HUES48 (cell line): Measurements from ENCODE around the gene AHCYL2.
A peak's percentile ranks its signal among the peaks of the same experiment; 100 is the strongest.
"Not testable (repeated sequence)": the region's sequence is repeated elsewhere in the genome, so short reads cannot be mapped to it uniquely, and the experiment has no call there.

ENCODE experiments used
- H3K27ac ChIP-seq: one replicate; pipeline ENCODE4 v1.7.0; 2013; ENCODE audit warnings: low read depth, low read length, inconsistent platforms
- H3K27me3 ChIP-seq: 2 replicates; pipeline ENCODE4 v1.6.1; 2013; ENCODE audit warnings: mild to moderate bottlenecking, low read length; ENCODE audit not compliant: control insufficient read depth, insufficient read depth
- H3K36me3 ChIP-seq: 2 replicates; pipeline ENCODE4 v1.6.1; 2013; ENCODE audit warnings: low read length; ENCODE audit not compliant: control insufficient read depth, insufficient read depth
- H3K4me1 ChIP-seq: 2 replicates; pipeline ENCODE4 v1.6.1; 2013; ENCODE audit warnings: mild to moderate bottlenecking, low read length; ENCODE audit not compliant: control insufficient read depth, insufficient read depth
- H3K4me3 ChIP-seq: 2 replicates; pipeline ENCODE4 v1.5.1; 2013; ENCODE audit warnings: mild to moderate bottlenecking, low read depth, low read length
- H3K9ac ChIP-seq: 2 replicates; pipeline ENCODE4 v1.6.1; 2013; ENCODE audit warnings: mild to moderate bottlenecking, low read depth, low read length, moderate library complexity
- H3K9me3 ChIP-seq: 2 replicates; pipeline ENCODE4 v1.6.1; 2013; ENCODE audit warnings: low read length; ENCODE audit not compliant: control insufficient read depth, insufficient read depth

AHCYL2 gene

DNA sequence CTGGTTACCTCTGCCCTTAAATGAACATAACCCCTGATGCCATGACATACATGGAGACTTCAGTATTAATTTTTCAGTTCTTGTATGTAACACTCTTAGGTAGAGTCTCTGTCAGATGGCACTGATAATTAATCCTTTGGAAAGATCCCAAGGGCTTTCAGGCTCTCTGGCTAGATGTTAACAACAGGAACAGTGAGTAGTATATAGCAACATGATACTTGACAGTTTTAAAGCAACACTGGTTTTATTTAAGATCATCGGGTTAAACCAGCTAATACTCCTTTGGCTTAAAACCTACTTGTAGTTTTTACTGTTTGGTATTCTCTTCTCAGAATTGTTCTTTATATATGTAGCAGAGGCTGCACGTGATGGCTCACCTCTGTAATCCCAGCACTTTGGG is 27.3 kb downstream of the AHCYL2 start:
- no peaks in the 10 kb centered on the region for H3K27me3 ChIP-seq
- no peak overlapping the region for H3K4me3 ChIP-seq
- no peak overlapping the region for H3K27ac ChIP-seq
- H3K36me3 ChIP-seq, result no peaks in the 10 kb centered on the region
- no peaks in the 10 kb centered on the region for H3K9me3 ChIP-seq
- peaks cover 12% of the 10 kb centered on the region for H3K4me1 ChIP-seq
- no peak overlapping the region for H3K9ac ChIP-seq

DNA sequence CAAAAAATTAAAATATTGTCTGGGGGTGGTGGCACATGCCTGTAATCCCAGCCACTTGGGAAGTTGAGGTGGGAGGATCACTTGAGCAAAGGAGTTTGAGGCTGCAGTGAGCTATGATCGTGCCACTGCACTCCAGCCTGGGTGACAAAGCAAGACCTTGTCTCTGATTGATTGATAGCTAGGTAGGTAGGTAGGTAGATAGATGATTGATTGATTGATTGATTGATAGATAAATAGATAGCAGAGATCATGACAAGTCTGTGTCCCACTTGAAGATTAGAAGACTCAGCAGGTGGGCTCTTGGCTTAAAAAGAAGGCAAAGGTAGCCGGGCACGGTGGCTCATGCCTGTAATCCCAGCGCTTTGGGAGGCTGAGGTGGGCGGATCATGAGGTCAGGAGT is 27.8 kb downstream of the AHCYL2 start:
- not testable (repeated sequence) for H3K36me3 ChIP-seq, H3K4me3 ChIP-seq, H3K9me3 ChIP-seq, H3K27me3 ChIP-seq, H3K9ac ChIP-seq, H3K27ac ChIP-seq
- H3K4me1 ChIP-seq, result peaks cover 17% of the 10 kb centered on the region

DNA sequence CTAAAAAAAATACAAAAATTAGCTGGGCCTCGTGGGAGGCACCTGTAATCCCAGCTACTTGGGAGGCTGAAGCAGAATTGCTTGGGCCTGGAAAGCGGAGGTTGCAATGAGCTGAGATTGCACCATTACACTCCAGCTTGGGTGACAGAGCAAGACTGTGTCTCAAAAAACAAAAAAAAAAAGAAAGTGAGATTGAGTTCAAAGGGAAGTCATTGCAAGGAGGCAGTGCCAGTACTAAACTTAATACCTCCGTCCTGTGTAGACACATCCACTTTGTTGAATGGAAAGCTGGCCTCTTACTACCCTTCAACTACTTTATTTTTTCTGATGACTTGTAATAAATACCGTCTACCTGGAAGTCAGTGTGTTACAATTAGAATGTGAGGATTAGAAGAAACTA is 31.0 kb downstream of the AHCYL2 start:
- H3K36me3 ChIP-seq, result no peaks in the 10 kb centered on the region
- H3K9ac ChIP-seq, result no peak overlapping the region
- H3K27me3 ChIP-seq, result no peaks in the 10 kb centered on the region
- H3K4me3 ChIP-seq, result no peak overlapping the region
- no peak overlapping the region for H3K27ac ChIP-seq
- H3K9me3 ChIP-seq, result no peaks in the 10 kb centered on the region
- peaks cover 40% of the 10 kb centered on the region for H3K4me1 ChIP-seq

DNA sequence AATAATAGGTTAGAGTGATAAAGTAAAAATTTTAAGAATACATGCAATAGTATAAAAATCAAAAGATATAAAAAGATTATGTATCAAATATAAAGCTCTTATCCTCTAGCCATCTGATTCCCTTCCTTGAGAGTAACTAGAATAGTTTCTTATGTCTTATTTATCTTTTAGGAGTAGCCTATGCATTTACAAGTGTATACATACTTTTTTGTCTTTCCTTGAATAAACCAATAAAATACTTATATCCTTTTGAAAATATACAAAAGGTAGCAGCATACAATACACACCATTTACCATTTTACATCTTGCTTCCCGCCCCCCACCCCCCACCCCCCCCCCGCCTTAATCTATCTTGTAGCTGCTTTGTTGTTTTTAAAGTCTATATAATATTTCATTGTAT is 31.4 kb downstream of the AHCYL2 start:
- H3K27ac ChIP-seq, result no peak overlapping the region
- no peaks in the 10 kb centered on the region for H3K9me3 ChIP-seq
- no peaks in the 10 kb centered on the region for H3K36me3 ChIP-seq
- no peak overlapping the region for H3K9ac ChIP-seq
- no peak overlapping the region for H3K4me3 ChIP-seq
- peaks cover 41% of the 10 kb centered on the region for H3K4me1 ChIP-seq
- H3K27me3 ChIP-seq, result no peaks in the 10 kb centered on the region

GRCh38 chr7:129257168-129257567 is 32.3 kb downstream of the AHCYL2 start:
- Histone ChIP-seq H3K4me1 (peaks cover 50% of the 10 kb centered on the region), H3K9me3 (no peaks in the 10 kb centered on the region), H3K27ac (peak overlapping the region; percentile 97), H3K4me3 (no peak overlapping the region), H3K27me3 (no peaks in the 10 kb centered on the region), H3K9ac (no peak overlapping the region), H3K36me3 (no peaks in the 10 kb centered on the region)

DNA sequence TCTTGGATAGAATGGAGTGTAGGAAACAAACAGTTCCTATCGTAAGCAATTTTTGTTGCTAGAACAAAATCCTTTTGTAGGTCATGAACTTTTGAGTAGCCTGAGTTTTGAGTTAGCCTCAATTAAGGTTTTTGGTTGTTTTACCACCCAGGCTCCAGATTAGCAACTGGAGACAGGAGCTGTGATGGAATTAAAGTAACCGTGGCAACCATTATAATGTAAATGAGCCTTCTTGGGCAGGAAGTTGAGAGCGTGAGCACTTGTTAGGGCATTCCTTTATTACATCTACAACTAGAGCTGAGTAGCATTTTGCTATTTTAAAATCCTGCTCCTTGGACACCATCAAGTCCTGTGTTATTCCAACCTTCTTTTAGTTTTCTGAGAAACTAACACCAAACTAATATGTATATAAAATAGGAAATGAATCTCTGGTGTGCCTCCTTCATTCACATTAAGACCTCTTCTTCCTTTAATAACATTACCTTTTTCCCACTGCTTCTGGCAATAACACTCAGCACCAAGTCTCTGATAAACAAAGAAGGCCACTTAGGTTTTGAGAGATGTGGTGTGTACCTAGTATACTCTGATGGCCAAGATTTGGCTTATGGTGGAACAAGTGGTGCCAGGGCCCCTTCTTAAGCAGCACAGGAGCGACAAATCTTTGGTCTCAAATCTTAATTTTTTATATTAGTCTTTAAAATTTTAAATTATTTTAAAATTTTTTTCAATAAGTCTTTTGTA is 34.0 kb downstream of the AHCYL2 start:
- Histone ChIP-seq H3K9ac (peak overlapping the region; percentile 67), H3K9me3 (no peaks in the 10 kb centered on the region), H3K4me3 (peak overlapping the region; percentile 51), H3K27me3 (no peaks in the 10 kb centered on the region), H3K27ac (peak overlapping the region; percentile 97), H3K4me1 (peaks cover 53% of the 10 kb centered on the region), H3K36me3 (no peaks in the 10 kb centered on the region)

- H3K9ac ChIP-seq, result no peak overlapping the region
- no peaks in the 10 kb centered on the region for H3K36me3 ChIP-seq
- H3K9me3 ChIP-seq, result no peaks in the 10 kb centered on the region
- H3K4me3 ChIP-seq, result no peak overlapping the region
- no peak overlapping the region for H3K27ac ChIP-seq
- H3K4me1 ChIP-seq, result peaks cover 57% of the 10 kb centered on the region
- no peaks in the 10 kb centered on the region for H3K27me3 ChIP-seq
These were observed 37.5 kb downstream of the AHCYL2 start for GRCh38 chr7:129262324-129262723.

- Histone ChIP-seq H3K4me3 (no peak overlapping the region), H3K4me1 (peaks cover 49% of the 10 kb centered on the region)
These were observed 38.3 kb downstream of the AHCYL2 start for GRCh38 chr7:129263168-129263567.

DNA sequence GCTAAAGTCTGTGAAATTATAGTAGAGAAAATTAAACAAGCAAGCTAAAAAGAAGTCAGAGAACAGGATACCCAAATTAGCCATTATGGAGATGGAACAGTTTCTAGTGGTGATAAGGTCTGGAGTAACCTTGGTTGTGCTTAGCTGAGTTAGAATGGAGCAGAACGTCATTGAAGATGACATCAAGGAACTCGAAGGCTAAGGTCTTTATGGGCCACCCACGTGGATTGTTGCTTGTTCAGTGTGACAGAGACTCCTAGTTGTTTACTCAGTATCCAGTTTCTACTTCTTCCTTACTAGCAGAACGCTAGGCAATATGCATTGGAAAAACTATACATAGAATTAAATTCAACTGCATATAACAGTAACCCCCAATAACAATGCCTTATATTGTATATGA is 39.7 kb downstream of the AHCYL2 start:
- H3K4me3 ChIP-seq, result no peak overlapping the region
- H3K9ac ChIP-seq, result no peak overlapping the region
- peaks cover 37% of the 10 kb centered on the region for H3K4me1 ChIP-seq
- H3K27me3 ChIP-seq, result no peaks in the 10 kb centered on the region
- no peak overlapping the region for H3K27ac ChIP-seq
- no peaks in the 10 kb centered on the region for H3K36me3 ChIP-seq
- no peaks in the 10 kb centered on the region for H3K9me3 ChIP-seq

More at GRCh38 chr7:129263168-129263567, 38.3 kb downstream of the AHCYL2 start:
- no peaks in the 10 kb centered on the region for H3K9me3 ChIP-seq
- H3K27ac ChIP-seq, result no peak overlapping the region
- H3K36me3 ChIP-seq, result no peaks in the 10 kb centered on the region
- H3K9ac ChIP-seq, result no peak overlapping the region
- no peaks in the 10 kb centered on the region for H3K27me3 ChIP-seq

GRCh38 chr7:129265328-129265727 is 40.5 kb downstream of the AHCYL2 start:
- Histone ChIP-seq H3K9ac (no peak overlapping the region), H3K27ac (no peak overlapping the region), H3K4me1 (peaks cover 32% of the 10 kb centered on the region), H3K9me3 (no peaks in the 10 kb centered on the region), H3K36me3 (no peaks in the 10 kb centered on the region), H3K4me3 (no peak overlapping the region), H3K27me3 (no peaks in the 10 kb centered on the region)

DNA sequence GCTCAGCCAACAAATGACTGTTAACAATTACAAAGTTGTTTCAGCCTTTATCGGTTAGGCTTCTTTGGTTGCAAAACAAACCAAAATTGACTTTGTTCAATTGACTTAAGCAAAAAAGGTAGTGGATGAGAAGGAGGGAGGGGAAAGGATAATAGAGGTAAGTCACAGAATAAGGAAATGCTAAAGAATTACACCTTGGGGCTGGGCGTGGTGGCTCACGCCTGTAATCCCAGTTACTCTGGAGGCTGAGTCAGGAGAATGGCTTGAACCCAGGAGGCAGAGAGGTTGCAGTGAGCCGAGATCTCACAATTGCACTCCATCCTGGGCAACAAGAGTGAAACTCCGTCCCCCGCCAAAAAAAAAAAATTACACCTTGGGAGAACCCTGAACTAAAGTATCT is 41.4 kb downstream of the AHCYL2 start:
- no peaks in the 10 kb centered on the region for H3K27me3 ChIP-seq
- H3K36me3 ChIP-seq, result no peaks in the 10 kb centered on the region
- no peak overlapping the region for H3K27ac ChIP-seq
- H3K9me3 ChIP-seq, result no peaks in the 10 kb centered on the region
- H3K9ac ChIP-seq, result no peak overlapping the region
- H3K4me1 ChIP-seq, result peaks cover 34% of the 10 kb centered on the region
- no peak overlapping the region for H3K4me3 ChIP-seq
